ENCODE measurements around the gene GLCCI1. TPM values are rescaled to one million over a fixed set of nuclear protein-coding genes. Genes with fewer than 3 reads are reported as not detected.
A peak's percentile ranks its signal among the peaks of the same experiment; 100 is the strongest.

The GLCCI1 gene
- total and polyA plus RNA-seq, 2 of the 13 experiments (the other 11 are each of a cell fraction or from before 2014, with no cell fraction given): 1.3 to 1.7 TPM

DNA sequence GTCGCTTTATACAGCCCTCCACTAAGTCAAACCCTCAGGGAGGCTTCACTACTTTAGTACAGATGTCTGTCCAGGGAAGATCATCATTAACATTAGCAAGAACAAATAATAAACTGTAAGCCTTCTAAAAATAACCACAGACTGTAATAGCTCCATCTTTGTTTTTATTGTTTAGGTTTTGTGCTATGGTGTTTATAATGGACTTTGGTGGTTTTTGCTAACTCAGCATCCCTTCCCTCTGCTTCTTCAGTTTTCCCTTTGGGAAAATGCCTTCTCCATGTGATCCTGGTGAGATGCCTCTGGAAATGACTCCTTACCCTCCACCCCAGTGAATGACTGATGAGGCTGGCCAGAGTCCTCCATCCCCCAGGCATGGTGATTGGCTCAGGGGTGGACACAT lies 162.1 kb downstream of the GLCCI1 start:
- Histone ChIP-seq H2AFZ (ENCODE audit: low read length) (no peak overlapping the region), H3K27ac (ENCODE audit: extremely low read length, insufficient read depth, low read length) (no peak overlapping the region), H3K4me1 (ENCODE audit: insufficient read depth, low read length) (peaks cover 18% of the 10 kb centered on the region), H3K36me3 (replicated peaks in 1 of 2; ENCODE audit: control insufficient read depth in 1 of 2, insufficient read depth in 2 of 2, low read length in 2 of 2) (no peaks in the 10 kb centered on the region), H3K9me3 (ENCODE audit: low read length) (no peaks in the 10 kb centered on the region), H3K79me2 (ENCODE audit: insufficient read depth, low read length) (no peaks in the 10 kb centered on the region), H3K9ac (ENCODE audit: insufficient read depth, low read depth, low read length) (no peak overlapping the region), H3K4me2 (ENCODE audit: low read depth, low read length) (no peak overlapping the region), H3K4me3 (replicated peaks in 1 of 3; ENCODE audit: insufficient read depth in 1 of 3, low read depth in 2 of 3, low read length in 3 of 3) (no peak overlapping the region), H3K27me3 (ENCODE audit: control insufficient read depth in 1 of 2, insufficient read depth in 2 of 2, low read length in 2 of 2) (no peaks in the 10 kb centered on the region; a peak in 1 of 5 replicates), H4K20me1 (ENCODE audit: insufficient read depth, low read length) (no peaks in the 10 kb centered on the region)
- intact Hi-C loops (cut with micrococcal nuclease; ENCODE audit: unreplicated experiment) (no loop called here), in situ Hi-C loops (cut with HindIII; ENCODE audit: extremely low pct_ligation_motif_present, low pct_unique_long_range_greater_than_20kb) (no loop called here)
- POLR2A ChIA-PET: no interaction called here
- FAIRE-seq: no peak
- BruUV-seq (replicated peaks): no TSS peak
- no peak for DNase-seq (ENCODE audit: low spot score)
- no peak for TF ChIP-seq CREB1 (IDR thresholded peaks at IDR 0.05)
- TF ChIP-seq CREB1 (CRISPR knock-in tag; IDR thresholded peaks at IDR 0.05): no peak
- TF ChIP-seq MAFK (conservative IDR thresholded peaks at IDR 0.05 in 1 of 2, IDR thresholded peaks at IDR 0.05 in 1 of 2; ENCODE audit: low read length in 2 of 2): peak; percentile 86 to 93
- TF ChIP-seq ZNF550 (CRISPR knock-in tag; IDR thresholded peaks at IDR 0.05; ENCODE audit: borderline replicate concordance): no peak
- TF ChIP-seq, protein P1, sequence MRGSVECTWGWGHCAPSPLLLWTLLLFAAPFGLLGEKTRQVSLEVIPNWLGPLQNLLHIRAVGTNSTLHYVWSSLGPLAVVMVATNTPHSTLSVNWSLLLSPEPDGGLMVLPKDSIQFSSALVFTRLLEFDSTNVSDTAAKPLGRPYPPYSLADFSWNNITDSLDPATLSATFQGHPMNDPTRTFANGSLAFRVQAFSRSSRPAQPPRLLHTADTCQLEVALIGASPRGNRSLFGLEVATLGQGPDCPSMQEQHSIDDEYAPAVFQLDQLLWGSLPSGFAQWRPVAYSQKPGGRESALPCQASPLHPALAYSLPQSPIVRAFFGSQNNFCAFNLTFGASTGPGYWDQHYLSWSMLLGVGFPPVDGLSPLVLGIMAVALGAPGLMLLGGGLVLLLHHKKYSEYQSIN (CRISPR knock-in tag; IDR thresholded peaks at IDR 0.05; ENCODE audit: borderline replicate concordance): no peak
- TF ChIP-seq ZSCAN20 (CRISPR knock-in tag; IDR thresholded peaks at IDR 0.05; ENCODE audit: borderline replicate concordance): no peak
- no peak for TF ChIP-seq NFATC3 (CRISPR knock-in tag; IDR thresholded peaks at IDR 0.05)
- TF ChIP-seq GPN1 (CRISPR knock-in tag; IDR thresholded peaks at IDR 0.05; ENCODE audit: borderline replicate concordance): no peak
- TF ChIP-seq, protein P2, sequence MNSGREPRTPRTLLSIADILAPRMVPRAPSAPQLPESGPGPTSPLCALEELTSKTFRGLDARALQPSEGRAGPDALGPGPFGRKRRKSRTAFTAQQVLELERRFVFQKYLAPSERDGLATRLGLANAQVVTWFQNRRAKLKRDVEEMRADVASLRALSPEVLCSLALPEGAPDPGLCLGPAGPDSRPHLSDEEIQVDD (CRISPR knock-in tag; IDR thresholded peaks at IDR 0.05; ENCODE audit: borderline replicate concordance): no peak
- TF ChIP-seq MAFF (IDR thresholded peaks at IDR 0.05; ENCODE audit: low read depth, low read length): peak; percentile 86
- TF ChIP-seq PHF5A (CRISPR knock-in tag; IDR thresholded peaks at IDR 0.05; ENCODE audit: low read depth, unreplicated experiment): no peak
- TF ChIP-seq, protein P3, sequence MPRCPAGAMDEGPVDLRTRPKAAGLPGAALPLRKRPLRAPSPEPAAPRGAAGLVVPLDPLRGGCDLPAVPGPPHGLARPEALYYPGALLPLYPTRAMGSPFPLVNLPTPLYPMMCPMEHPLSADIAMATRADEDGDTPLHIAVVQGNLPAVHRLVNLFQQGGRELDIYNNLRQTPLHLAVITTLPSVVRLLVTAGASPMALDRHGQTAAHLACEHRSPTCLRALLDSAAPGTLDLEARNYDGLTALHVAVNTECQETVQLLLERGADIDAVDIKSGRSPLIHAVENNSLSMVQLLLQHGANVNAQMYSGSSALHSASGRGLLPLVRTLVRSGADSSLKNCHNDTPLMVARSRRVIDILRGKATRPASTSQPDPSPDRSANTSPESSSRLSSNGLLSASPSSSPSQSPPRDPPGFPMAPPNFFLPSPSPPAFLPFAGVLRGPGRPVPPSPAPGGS (CRISPR knock-in tag; IDR thresholded peaks at IDR 0.05): no peak
- WGBS (ENCODE audit: low lambda C conversion rate): 48% methylated on average over 1 of the region's 1 CpG
- CTCF ChIA-PET (ENCODE audit: low intra/inter-chr PET ratio, low total read pairs): no interaction called here
- ATAC-seq: no peak
